ENCODE measurements around the gene HORMAD2. TPM values are rescaled to one million over a fixed set of nuclear protein-coding genes. Genes with fewer than 3 reads are reported as not detected.

Gene HORMAD2
- total RNA-seq, 1 donor = not detected

DNA sequence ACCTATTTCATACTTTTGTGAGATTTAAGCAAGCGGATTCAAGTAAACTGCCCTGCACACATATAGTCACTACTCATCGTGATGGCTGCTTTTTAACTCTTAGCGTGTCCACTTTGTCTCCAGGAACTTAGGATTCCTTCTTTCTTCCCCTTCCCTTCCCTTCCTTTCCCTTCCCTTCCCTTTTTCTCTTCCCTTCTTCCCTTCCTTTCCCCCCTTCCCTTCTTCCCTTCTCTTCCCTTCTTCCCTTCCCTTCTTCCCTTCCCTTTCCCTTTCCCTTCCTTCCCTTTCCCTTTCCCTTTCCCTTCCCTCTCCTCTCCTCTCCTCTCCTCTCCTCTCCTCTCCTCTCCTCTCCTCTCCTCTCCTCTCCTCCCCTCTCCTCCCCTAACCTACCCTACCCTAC, 100.4 kb downstream of the HORMAD2 start:
- H3K4me3 ChIP-seq (ENCODE audit: low read depth, low read length) = no peak overlapping the region
- no peak for DNase-seq (ENCODE audit: low read depth)
- no peak for TF ChIP-seq CTCF (IDR thresholded peaks at IDR 0.05; ENCODE audit: insufficient read depth, low read length)

GRCh38 chr22:30181459-30182349, 101.4 kb downstream of the HORMAD2 start:
- no peak for TF ChIP-seq CTCF (IDR thresholded peaks at IDR 0.05; ENCODE audit: insufficient read depth, low read length)
- no peak for DNase-seq (ENCODE audit: low read depth)
- H3K4me3 ChIP-seq (ENCODE audit: low read depth, low read length) = no peak overlapping the region

GRCh38 chr22:30182350-30182745, 102.1 kb downstream of the HORMAD2 start:
- H3K4me3 ChIP-seq (ENCODE audit: low read depth, low read length) = no peak overlapping the region
- no peak for TF ChIP-seq CTCF (IDR thresholded peaks at IDR 0.05; ENCODE audit: insufficient read depth, low read length)
- DNase-seq (ENCODE audit: low read depth) = no peak

- no peak overlapping the region for H3K4me3 ChIP-seq (ENCODE audit: low read depth, low read length)
- DNase-seq (ENCODE audit: low read depth) = no peak
- TF ChIP-seq CTCF (IDR thresholded peaks at IDR 0.05; ENCODE audit: insufficient read depth, low read length) = no peak
Observed at GRCh38 chr22:30182815-30183214, 102.6 kb downstream of the HORMAD2 start.

DNA sequence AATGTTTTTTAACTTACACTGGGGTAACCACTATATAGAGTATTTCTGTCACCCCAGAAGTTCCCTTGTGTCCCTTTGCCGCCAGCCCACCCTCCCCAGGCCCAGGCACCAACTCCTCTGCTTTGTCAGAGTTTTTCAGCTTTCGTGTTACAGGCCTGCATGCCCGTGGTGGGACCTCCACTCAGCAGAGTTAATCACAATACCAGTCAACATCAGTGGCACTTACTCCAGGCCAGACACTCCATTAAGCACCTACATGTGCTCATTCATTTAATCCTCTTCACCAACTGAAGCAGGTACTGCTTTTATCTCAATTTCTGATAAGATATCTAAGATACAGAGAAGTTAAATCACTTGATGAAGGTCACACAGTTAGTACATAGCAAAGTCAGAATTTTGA, 103.0 kb downstream of the HORMAD2 start:
- no peak for TF ChIP-seq CTCF (IDR thresholded peaks at IDR 0.05; ENCODE audit: insufficient read depth, low read length)
- no peak for DNase-seq (ENCODE audit: low read depth)
- no peak overlapping the region for H3K4me3 ChIP-seq (ENCODE audit: low read depth, low read length)

DNA sequence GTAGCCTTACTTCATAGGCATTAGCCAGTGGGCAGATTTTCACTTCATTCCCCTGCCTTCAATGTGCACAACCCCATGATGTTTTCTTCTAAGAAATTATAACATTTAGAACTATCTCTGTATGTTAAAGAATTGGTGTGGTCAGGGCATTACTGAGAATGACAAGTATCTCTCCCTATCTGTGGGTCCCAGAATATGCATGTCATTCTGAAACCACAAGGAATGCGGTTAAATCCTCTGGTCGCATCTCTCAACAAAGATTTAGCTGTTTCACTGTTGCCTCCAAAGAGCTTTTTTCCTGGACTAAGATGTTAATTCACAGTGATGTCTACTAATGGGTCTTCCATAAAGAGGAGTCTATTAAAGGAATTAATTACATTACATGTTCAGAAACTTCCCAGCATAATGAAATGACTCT, 103.6 kb downstream of the HORMAD2 start:
- no peak for TF ChIP-seq CTCF (IDR thresholded peaks at IDR 0.05; ENCODE audit: insufficient read depth, low read length)
- H3K4me3 ChIP-seq (ENCODE audit: low read depth, low read length) = no peak overlapping the region
- DNase-seq (ENCODE audit: low read depth) = no peak
